ENCODE measurements around the gene CHRNA9.
A peak's percentile ranks its signal among the peaks of the same experiment; 100 is the strongest.

CHRNA9 gene

DNA sequence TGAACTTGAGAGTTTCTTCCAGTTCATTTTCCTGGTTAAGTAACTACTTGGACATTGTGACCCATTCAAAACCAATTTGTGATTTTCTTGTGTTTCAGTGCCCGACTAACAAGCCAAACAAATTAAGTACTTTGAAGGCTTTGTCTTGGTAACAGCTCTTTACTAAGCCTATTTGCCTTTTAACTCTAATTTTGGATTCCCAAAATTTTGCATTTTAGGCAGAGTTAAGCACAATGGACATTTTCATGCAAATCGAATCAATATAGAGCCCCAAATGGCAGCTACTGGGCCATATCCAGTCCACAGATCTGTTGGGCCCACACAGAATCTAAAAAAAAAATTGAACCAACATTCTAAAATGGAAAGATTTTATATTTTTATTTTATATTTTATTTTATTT lies 31.4 kb upstream of the CHRNA9 start:
- H3K4me3 Mint-ChIP-seq, result no peak overlapping the region
- H3K27ac Mint-ChIP-seq, result no peak overlapping the region
- peaks cover 9% of the 10 kb centered on the region for H3K9me3 Mint-ChIP-seq
- DNase-seq, result no peak
- H3K36me3 Mint-ChIP-seq (ENCODE audit: low read depth), result peaks cover 15% of the 10 kb centered on the region
- no peaks in the 10 kb centered on the region for H3K27me3 Mint-ChIP-seq
- peaks cover 88% of the 10 kb centered on the region for H3K4me1 Mint-ChIP-seq (ENCODE audit: low read depth)

- H3K27ac Mint-ChIP-seq, result peak overlapping the region; percentile 94
- H3K27me3 Mint-ChIP-seq, result no peaks in the 10 kb centered on the region
- peak overlapping the region; percentile 46 for H3K4me3 Mint-ChIP-seq
- peaks cover 90% of the 10 kb centered on the region for H3K4me1 Mint-ChIP-seq (ENCODE audit: low read depth)
- H3K9me3 Mint-ChIP-seq, result peaks cover 9% of the 10 kb centered on the region
- DNase-seq, result peak; percentile 69
- H3K36me3 Mint-ChIP-seq (ENCODE audit: low read depth), result peaks cover 15% of the 10 kb centered on the region
These were observed 29.6 kb upstream of the CHRNA9 start for GRCh38 chr4:40305328-40306170.

DNA sequence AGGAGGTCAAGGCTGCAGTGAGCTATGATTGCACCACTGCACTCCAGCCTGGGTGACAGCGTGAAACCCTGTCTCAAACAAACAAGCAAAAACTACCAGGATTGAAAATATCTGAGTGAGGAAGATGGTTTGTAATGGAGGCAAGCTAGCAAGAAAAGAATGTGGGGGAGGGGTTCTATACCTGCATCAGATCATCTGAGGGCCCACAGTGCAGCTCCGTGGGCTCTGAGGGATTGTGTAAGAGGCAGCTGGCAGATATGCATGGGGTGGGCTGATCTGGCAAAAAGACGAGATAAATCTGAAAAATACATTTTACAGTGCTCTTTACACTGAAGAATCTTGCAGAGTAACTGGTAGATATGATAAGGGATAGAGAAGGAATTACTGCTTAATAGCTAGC lies 28.9 kb upstream of the CHRNA9 start:
- Mint-ChIP-seq H3K4me1 (ENCODE audit: low read depth) (peaks cover 90% of the 10 kb centered on the region), H3K27me3 (no peaks in the 10 kb centered on the region), H3K27ac (peak overlapping the region; percentile 94), H3K36me3 (ENCODE audit: low read depth) (peaks cover 15% of the 10 kb centered on the region), H3K4me3 (no peak overlapping the region), H3K9me3 (peaks cover 9% of the 10 kb centered on the region)
- DNase-seq, result no peak

GRCh38 chr4:40306976-40307375 lies 28.2 kb upstream of the CHRNA9 start:
- peak overlapping the region; percentile 68 for H3K4me3 Mint-ChIP-seq
- H3K27me3 Mint-ChIP-seq, result no peaks in the 10 kb centered on the region
- peaks cover 90% of the 10 kb centered on the region for H3K4me1 Mint-ChIP-seq (ENCODE audit: low read depth)
- H3K27ac Mint-ChIP-seq, result peak overlapping the region; percentile 94
- DNase-seq, result no peak
- H3K9me3 Mint-ChIP-seq, result peaks cover 9% of the 10 kb centered on the region
- H3K36me3 Mint-ChIP-seq (ENCODE audit: low read depth), result peaks cover 15% of the 10 kb centered on the region

DNA sequence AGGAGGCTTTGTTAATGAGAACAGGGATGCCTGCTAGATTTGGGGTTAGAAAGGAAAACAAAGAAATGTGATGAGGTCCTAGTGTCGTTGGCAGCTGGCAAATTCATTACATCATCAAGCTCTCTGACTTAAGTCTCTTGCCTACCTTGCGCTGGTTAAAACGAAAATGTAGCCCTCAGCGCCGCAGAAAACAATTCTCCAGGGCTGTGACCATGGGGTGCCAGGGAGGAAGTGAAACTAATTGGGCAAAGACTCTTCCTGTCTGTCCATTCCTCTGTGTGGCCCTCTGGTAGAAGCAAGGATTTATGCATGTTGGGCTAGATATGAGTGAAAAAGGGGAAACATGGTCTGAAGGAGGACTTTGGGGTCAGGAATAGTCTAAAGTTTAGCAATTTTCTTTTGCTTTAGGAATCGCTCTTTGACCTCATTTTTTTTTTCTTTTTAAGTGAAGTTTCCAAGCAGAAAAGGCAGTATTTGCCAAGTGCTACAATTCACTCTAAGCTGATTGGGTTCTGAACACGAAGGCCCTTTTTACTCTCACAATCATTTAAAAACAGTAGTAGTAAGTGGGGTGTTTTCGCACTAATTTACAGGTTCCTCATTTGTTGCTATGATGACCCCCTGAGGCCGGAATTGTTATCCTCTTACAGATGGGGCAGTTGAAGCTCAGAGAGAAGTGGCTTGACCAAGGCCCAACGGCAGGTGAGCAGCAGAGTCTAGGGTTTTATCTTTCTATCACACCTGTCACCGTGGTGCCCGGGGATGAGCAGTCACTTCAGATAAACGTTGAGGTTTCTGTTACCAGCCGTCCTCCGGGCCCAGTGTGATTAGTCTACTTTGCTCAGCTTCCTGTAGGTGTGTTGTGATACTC lies 27.3 kb upstream of the CHRNA9 start:
- peaks cover 13% of the 10 kb centered on the region for H3K36me3 Mint-ChIP-seq (ENCODE audit: low read depth)
- DNase-seq, result peak; percentile 70
- H3K27ac Mint-ChIP-seq, result peak overlapping the region; percentile 94
- peak overlapping the region; percentile 68 for H3K4me3 Mint-ChIP-seq
- peaks cover 90% of the 10 kb centered on the region for H3K4me1 Mint-ChIP-seq (ENCODE audit: low read depth)
- peaks cover 7% of the 10 kb centered on the region for H3K9me3 Mint-ChIP-seq
- no peaks in the 10 kb centered on the region for H3K27me3 Mint-ChIP-seq

DNA sequence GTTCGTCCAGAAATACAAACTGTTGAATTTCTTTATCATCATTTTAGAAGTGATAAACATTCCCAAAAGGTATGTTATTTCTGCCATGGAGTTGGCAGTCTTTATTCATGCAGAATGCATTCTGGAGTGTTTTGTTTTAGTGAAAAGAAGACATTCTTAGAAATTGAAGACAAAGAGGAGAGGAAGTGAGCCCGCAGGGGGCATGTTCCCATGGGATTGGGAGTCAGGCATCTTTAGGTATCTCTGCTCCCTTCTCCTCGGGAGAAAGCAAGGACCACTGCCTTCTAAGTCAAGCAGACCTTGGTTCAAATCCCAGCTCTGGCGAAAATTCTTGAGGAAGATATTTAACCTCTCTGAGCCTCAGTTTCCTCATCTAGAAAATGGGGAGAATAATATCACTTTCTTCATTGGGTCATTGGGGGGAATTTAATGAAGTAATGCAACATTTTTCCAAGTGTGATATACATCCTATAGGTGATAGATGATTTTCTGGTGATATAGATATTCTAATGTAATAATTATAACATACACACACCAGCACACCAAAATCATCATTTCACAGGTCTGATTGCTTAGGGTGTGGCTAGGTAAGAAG lies 26.5 kb upstream of the CHRNA9 start:
- H3K36me3 Mint-ChIP-seq (ENCODE audit: low read depth), result peaks cover 11% of the 10 kb centered on the region
- DNase-seq, result no peak
- peak overlapping the region; percentile 94 for H3K27ac Mint-ChIP-seq
- no peaks in the 10 kb centered on the region for H3K27me3 Mint-ChIP-seq
- peaks cover 6% of the 10 kb centered on the region for H3K9me3 Mint-ChIP-seq
- peak overlapping the region; percentile 68 for H3K4me3 Mint-ChIP-seq
- H3K4me1 Mint-ChIP-seq (ENCODE audit: low read depth), result peaks cover 91% of the 10 kb centered on the region

- H3K36me3 Mint-ChIP-seq (ENCODE audit: low read depth), result peaks cover 9% of the 10 kb centered on the region
- H3K27ac Mint-ChIP-seq, result peak overlapping the region; percentile 94
- H3K27me3 Mint-ChIP-seq, result no peaks in the 10 kb centered on the region
- H3K4me3 Mint-ChIP-seq, result peak overlapping the region; percentile 68
- H3K9me3 Mint-ChIP-seq, result peaks cover 6% of the 10 kb centered on the region
- peak; percentile 91 for DNase-seq
- H3K4me1 Mint-ChIP-seq (ENCODE audit: low read depth), result peaks cover 94% of the 10 kb centered on the region
These were observed 25.8 kb upstream of the CHRNA9 start for GRCh38 chr4:40309250-40309774.

DNA sequence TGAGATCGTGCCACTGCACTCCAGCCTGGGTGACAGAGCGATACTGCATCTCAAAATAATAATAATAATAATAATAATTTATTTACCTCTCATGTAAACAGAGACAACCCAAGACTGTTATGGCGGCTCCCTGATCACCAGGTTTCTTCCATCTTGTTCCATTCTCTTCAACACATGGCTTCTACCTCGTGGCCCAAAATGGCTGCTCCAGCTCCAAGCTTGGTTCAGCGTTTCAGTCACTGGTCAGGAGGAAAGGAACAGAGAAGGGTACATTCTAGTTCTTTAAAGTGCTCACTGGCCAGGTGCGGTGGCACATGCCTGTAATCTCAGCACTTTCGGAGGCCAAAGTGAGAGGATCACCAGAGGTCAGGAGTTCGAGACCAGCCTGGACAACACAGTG lies 24.9 kb upstream of the CHRNA9 start:
- peak overlapping the region; percentile 23 for H3K27ac Mint-ChIP-seq
- no peak overlapping the region for H3K4me3 Mint-ChIP-seq
- peaks cover under 1% of the 10 kb centered on the region for H3K36me3 Mint-ChIP-seq (ENCODE audit: low read depth)
- no peak for DNase-seq
- H3K4me1 Mint-ChIP-seq (ENCODE audit: low read depth), result peaks cover 85% of the 10 kb centered on the region
- no peaks in the 10 kb centered on the region for H3K9me3 Mint-ChIP-seq
- no peaks in the 10 kb centered on the region for H3K27me3 Mint-ChIP-seq

DNA sequence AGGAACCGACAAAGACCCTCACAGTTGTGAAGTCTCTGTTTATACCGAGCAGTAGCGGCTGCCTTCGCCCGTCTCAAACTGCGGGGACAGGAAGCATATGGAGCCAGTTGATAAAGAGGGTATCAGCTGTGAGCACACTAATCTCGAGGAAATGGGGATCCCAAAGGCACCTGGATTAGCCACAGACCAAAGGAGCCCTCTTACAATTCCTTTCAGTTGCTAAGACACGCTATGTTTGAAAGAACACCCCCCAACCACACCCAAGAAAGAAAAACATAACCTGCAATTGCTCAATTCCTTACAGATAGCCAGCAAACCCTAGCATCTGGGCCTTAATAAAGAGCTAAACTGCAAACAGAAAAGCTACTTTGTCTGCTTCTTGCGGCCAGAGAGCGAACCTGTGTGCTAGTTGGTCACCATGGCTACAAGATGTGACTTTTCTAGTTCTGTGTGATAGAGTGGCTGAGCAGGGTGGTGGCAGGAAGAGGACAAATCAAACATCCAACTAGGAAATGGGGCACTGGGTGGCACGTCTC lies 23.3 kb upstream of the CHRNA9 start:
- DNase-seq, result no peak
- peak overlapping the region; percentile 23 for H3K4me3 Mint-ChIP-seq

DNA sequence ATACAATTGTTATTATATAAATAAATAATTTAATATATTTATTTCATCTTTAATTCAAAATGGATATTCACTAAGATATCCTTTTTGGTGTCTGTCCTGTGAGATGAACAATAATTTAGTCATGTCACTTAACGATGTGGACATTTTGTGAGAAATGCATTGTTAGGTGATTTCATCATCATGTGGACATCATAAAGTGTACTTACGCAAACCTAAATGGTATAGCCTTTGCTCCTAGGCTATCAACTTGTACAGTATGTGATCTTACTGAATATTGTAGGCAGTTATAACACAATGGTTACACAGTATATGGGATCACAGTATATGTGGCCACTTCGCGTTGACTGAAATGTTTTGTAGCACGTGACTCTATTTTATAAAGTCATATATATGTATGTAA lies 20.2 kb upstream of the CHRNA9 start:
- Mint-ChIP-seq H3K4me3 (no peak overlapping the region), H3K27me3 (no peaks in the 10 kb centered on the region), H3K36me3 (ENCODE audit: low read depth) (no peaks in the 10 kb centered on the region), H3K4me1 (ENCODE audit: low read depth) (peaks cover 69% of the 10 kb centered on the region), H3K9me3 (no peaks in the 10 kb centered on the region), H3K27ac (no peak overlapping the region)
- DNase-seq, result no peak

More for the DNA sequence above, 23.3 kb upstream of the CHRNA9 start:
- peaks cover 84% of the 10 kb centered on the region for H3K4me1 Mint-ChIP-seq (ENCODE audit: low read depth)
- H3K36me3 Mint-ChIP-seq (ENCODE audit: low read depth), result no peaks in the 10 kb centered on the region
- H3K27ac Mint-ChIP-seq, result peak overlapping the region; percentile 45
- no peaks in the 10 kb centered on the region for H3K9me3 Mint-ChIP-seq
- H3K27me3 Mint-ChIP-seq, result no peaks in the 10 kb centered on the region

DNA sequence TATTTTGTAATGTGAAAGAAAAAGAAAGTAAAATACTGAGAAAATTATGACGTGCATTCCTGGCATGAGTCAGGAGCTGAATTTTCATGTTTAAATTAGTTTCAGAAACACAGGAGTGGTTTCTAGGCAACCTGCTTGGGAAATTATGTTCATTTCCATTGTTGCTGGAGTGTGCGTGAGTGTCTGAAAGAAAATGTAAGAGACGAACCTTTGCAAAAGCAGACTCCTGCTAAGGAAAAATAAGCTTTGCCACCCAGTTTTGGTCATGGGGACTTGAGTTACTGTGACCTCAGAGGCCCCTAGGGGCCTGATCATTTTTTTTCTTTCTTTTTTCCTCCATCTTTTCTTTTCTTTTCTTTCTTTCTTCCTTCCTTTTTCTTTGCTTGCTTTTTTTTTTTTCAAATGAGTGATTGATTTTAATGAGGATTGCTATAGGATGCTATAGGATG lies 18.8 kb upstream of the CHRNA9 start:
- DNase-seq, result no peak
- Mint-ChIP-seq H3K27me3 (no peaks in the 10 kb centered on the region), H3K36me3 (ENCODE audit: low read depth) (no peaks in the 10 kb centered on the region), H3K27ac (peak overlapping the region; percentile 99), H3K9me3 (no peaks in the 10 kb centered on the region), H3K4me1 (ENCODE audit: low read depth) (peaks cover 64% of the 10 kb centered on the region), H3K4me3 (peak overlapping the region; percentile 72)

- Mint-ChIP-seq H3K9me3 (no peaks in the 10 kb centered on the region), H3K36me3 (ENCODE audit: low read depth) (no peaks in the 10 kb centered on the region), H3K4me1 (ENCODE audit: low read depth) (peaks cover 64% of the 10 kb centered on the region), H3K27me3 (no peaks in the 10 kb centered on the region), H3K4me3 (peak overlapping the region; percentile 72), H3K27ac (peak overlapping the region; percentile 99)
- peak; percentile 68 for DNase-seq
These were observed 18.1 kb upstream of the CHRNA9 start for GRCh38 chr4:40316782-40317635.

- H3K4me1 Mint-ChIP-seq (ENCODE audit: low read depth), result peaks cover 59% of the 10 kb centered on the region
- peak overlapping the region; percentile 44 for H3K4me3 Mint-ChIP-seq
- H3K27me3 Mint-ChIP-seq, result no peaks in the 10 kb centered on the region
- peak overlapping the region; percentile 78 for H3K27ac Mint-ChIP-seq
- H3K9me3 Mint-ChIP-seq, result no peaks in the 10 kb centered on the region
- no peak for DNase-seq
- no peaks in the 10 kb centered on the region for H3K36me3 Mint-ChIP-seq (ENCODE audit: low read depth)
These were observed 17.0 kb upstream of the CHRNA9 start for GRCh38 chr4:40317916-40318658.

All from activated T-cell treated with anti-CD3 and anti-CD28 coated beads, Interleukin-2, amount 50 U/mL, for 24 hours (primary cell).